ENCODE measurements around the gene SLC9A7.

SLC9A7 gene

GRCh38 chrX:46722742-46723568 lies 36.0 kb downstream of the SLC9A7 start:
- no peak for DNase-seq (ENCODE audit: low spot score)
- TF ChIP-seq CTCF (IDR thresholded peaks at IDR 0.05; ENCODE audit: borderline replicate concordance, control extremely low read depth, extremely low read depth, insufficient read depth, missing control alignments): no peak
- in situ Hi-C loops (cut with MboI; ENCODE audit: low sequenced_read_pairs, unreplicated experiment): no loop called here

GRCh38 chrX:46716796-46717195 lies 42.1 kb downstream of the SLC9A7 start:
- TF ChIP-seq CTCF (IDR thresholded peaks at IDR 0.05; ENCODE audit: borderline replicate concordance, control extremely low read depth, extremely low read depth, insufficient read depth, missing control alignments): no peak
- no peak for DNase-seq (ENCODE audit: low spot score)
- in situ Hi-C loops (cut with MboI; ENCODE audit: low sequenced_read_pairs, unreplicated experiment): no loop called here

GRCh38 chrX:46715997-46716396 lies 42.9 kb downstream of the SLC9A7 start:
- in situ Hi-C loops (cut with MboI; ENCODE audit: low sequenced_read_pairs, unreplicated experiment): no loop called here
- TF ChIP-seq CTCF (IDR thresholded peaks at IDR 0.05; ENCODE audit: borderline replicate concordance, control extremely low read depth, extremely low read depth, insufficient read depth, missing control alignments): no peak
- DNase-seq (ENCODE audit: low spot score): no peak

- in situ Hi-C loops (cut with MboI; ENCODE audit: low sequenced_read_pairs, unreplicated experiment): no loop called here
- no peak for DNase-seq (ENCODE audit: low spot score)
- TF ChIP-seq CTCF (IDR thresholded peaks at IDR 0.05; ENCODE audit: borderline replicate concordance, control extremely low read depth, extremely low read depth, insufficient read depth, missing control alignments): no peak
Observed at GRCh38 chrX:46715530-46715929, 43.4 kb downstream of the SLC9A7 start.

GRCh38 chrX:46713672-46714490 lies 45.0 kb downstream of the SLC9A7 start:
- TF ChIP-seq CTCF (IDR thresholded peaks at IDR 0.05; ENCODE audit: borderline replicate concordance, control extremely low read depth, extremely low read depth, insufficient read depth, missing control alignments): no peak
- in situ Hi-C loops (cut with MboI; ENCODE audit: low sequenced_read_pairs, unreplicated experiment): no loop called here
- DNase-seq (ENCODE audit: low spot score): peak; percentile 28

GRCh38 chrX:46712764-46713163 lies 46.2 kb downstream of the SLC9A7 start:
- in situ Hi-C loops (cut with MboI; ENCODE audit: low sequenced_read_pairs, unreplicated experiment): no loop called here
- DNase-seq (ENCODE audit: low spot score): no peak
- TF ChIP-seq CTCF (IDR thresholded peaks at IDR 0.05; ENCODE audit: borderline replicate concordance, control extremely low read depth, extremely low read depth, insufficient read depth, missing control alignments): no peak
